ENCODE results near the gene KIR3DL1. TPM values are rescaled to one million over a fixed set of nuclear protein-coding genes. Genes with fewer than 3 reads are reported as not detected.

The KIR3DL1 gene
- total and polyA plus RNA-seq, 2 donors (not counting 1 experiment from before 2014, with no cell fraction given) = not detected

DNA sequence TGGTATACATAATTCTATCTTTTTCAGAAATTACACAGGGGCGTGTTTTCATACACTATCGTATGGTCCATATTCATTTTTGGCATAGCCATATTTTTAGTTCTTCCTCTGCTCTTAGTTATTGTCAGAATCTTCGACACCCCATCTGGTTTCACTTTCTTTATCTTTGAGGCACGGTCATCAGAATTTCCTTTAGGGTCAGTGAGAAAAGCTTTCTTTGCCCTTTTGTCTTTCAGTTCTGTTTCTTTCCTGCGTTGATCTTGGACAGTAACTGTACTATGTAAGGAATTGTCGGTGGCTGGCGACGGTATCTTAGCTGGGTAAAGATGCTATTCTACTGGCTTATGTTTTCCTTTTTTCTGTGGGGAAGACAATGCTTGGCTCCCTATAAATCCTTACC, 23.5 kb upstream of the KIR3DL1 start:
- ATAC-seq (ENCODE audit: low read depth) = no peak
- H3K27me3 Mint-ChIP-seq = peaks cover 17% of the 10 kb centered on the region
- Histone ChIP-seq H3K4me2 (replicated peaks; ENCODE audit: low read depth, low read length, poor library complexity, severe bottlenecking) (peak overlapping the region; percentile 64), H3K9ac (ENCODE audit: low read length) (peak overlapping the region; percentile 61), H3K4me3 (ENCODE audit: control extremely low read depth in 1 of 5, extremely low read depth in 1 of 5, insufficient read depth in 1 of 5, low read depth in 2 of 5, low read length in 4 of 5) (peak overlapping the region; percentile 15 to 62 (median 38)), H4K20me1 (ENCODE audit: control insufficient read depth, insufficient read depth, low read length, poor library complexity, severe bottlenecking) (no peaks in the 10 kb centered on the region), H3K27me3 (replicated peaks in 1 of 4; ENCODE audit: control extremely low read depth in 1 of 4, control insufficient read depth in 3 of 4, insufficient read depth in 4 of 4, low read length in 3 of 4) (peaks cover 0 to 4% (median 0%) of the 10 kb centered on the region in 4 experiments), H3K4me1 (ENCODE audit: control insufficient read depth in 2 of 2, insufficient read depth in 2 of 2, low read length in 2 of 2) (peaks cover 3 to 5% of the 10 kb centered on the region in 2 donors), H3K27ac (ENCODE audit: low read length in 2 of 2) (peak overlapping the region in 1 of 2 donors; percentile 11), H3K36me3 (replicated peaks in 1 of 2; ENCODE audit: control extremely low read depth in 1 of 2, control insufficient read depth in 1 of 2, extremely low read depth in 1 of 2, insufficient read depth in 2 of 2, low read length in 1 of 2) (no peaks in the 10 kb centered on the region), H3K79me2 (ENCODE audit: control insufficient read depth, insufficient read depth, low read length) (no peaks in the 10 kb centered on the region), H2AFZ (ENCODE audit: insufficient read depth, low read depth, low read length, poor library complexity, severe bottlenecking) (peak overlapping the region; percentile 81), H3K9me3 (ENCODE audit: control extremely low read depth in 1 of 3, control insufficient read depth in 2 of 3, insufficient read depth in 1 of 3, low read length in 2 of 3) (no peaks in the 10 kb centered on the region)
- TF ChIP-seq, protein P1, sequence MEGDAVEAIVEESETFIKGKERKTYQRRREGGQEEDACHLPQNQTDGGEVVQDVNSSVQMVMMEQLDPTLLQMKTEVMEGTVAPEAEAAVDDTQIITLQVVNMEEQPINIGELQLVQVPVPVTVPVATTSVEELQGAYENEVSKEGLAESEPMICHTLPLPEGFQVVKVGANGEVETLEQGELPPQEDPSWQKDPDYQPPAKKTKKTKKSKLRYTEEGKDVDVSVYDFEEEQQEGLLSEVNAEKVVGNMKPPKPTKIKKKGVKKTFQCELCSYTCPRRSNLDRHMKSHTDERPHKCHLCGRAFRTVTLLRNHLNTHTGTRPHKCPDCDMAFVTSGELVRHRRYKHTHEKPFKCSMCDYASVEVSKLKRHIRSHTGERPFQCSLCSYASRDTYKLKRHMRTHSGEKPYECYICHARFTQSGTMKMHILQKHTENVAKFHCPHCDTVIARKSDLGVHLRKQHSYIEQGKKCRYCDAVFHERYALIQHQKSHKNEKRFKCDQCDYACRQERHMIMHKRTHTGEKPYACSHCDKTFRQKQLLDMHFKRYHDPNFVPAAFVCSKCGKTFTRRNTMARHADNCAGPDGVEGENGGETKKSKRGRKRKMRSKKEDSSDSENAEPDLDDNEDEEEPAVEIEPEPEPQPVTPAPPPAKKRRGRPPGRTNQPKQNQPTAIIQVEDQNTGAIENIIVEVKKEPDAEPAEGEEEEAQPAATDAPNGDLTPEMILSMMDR (IDR thresholded peaks at IDR 0.05) = no peak
- TF ChIP-seq EZH2 (IDR thresholded peaks at IDR 0.05; ENCODE audit: borderline replicate concordance, insufficient read depth, low read depth, low read length, poor library complexity, severe bottlenecking) = no peak
- H3K4me3 Mint-ChIP-seq = peak overlapping the region; percentile 66
- H3K27ac Mint-ChIP-seq = no peak overlapping the region
- CTCF ChIA-PET = no interaction called here
- H3K4me1 Mint-ChIP-seq = peaks cover 15% of the 10 kb centered on the region
- intact Hi-C loops (cut with micrococcal nuclease) = no loop called here
- WGBS (ENCODE audit: insufficient coverage) = 0% methylated on average over 3 of the region's 8 CpGs
- peak; percentile 16 for DNase-seq
- POLR2A ChIA-PET = no interaction called here
- no peaks in the 10 kb centered on the region for H3K9me3 Mint-ChIP-seq (ENCODE audit: insufficient read depth)

DNA sequence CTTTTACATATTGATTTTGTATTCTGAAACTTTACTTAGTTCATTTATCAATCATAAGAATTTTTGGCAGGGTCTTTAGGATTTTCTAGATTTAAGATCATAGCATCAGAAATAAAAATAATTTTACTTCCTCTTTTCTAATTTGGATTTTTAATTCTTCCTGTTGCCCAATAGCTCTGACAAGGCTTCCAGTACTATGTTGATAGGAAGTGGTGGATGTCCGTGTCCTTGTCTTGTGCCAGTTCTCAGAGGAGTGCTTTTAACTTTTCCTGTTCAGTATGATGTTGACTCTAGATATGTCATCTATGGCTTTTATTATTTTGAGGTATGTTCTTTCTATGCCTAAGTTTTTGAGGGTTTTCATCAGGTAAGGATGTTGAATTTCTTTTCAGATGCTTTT, 20.5 kb upstream of the KIR3DL1 start:
- peaks cover 15% of the 10 kb centered on the region for H3K4me1 Mint-ChIP-seq
- DNase-seq (no peak), ATAC-seq (ENCODE audit: low read depth) (no peak)
- no CpG with 5 or more reads among the region's 1 CpG for WGBS (ENCODE audit: insufficient coverage)
- H3K36me3 ChIP-seq (replicated peaks in 1 of 2; ENCODE audit: control extremely low read depth in 1 of 2, control insufficient read depth in 1 of 2, extremely low read depth in 1 of 2, insufficient read depth in 2 of 2, low read length in 1 of 2) = no peaks in the 10 kb centered on the region
- no peak overlapping the region for H3K4me3 Mint-ChIP-seq
- no peak overlapping the region for H2AFZ ChIP-seq (ENCODE audit: insufficient read depth, low read depth, low read length, poor library complexity, severe bottlenecking)
- no peak for TF ChIP-seq EZH2 (IDR thresholded peaks at IDR 0.05; ENCODE audit: borderline replicate concordance, insufficient read depth, low read depth, low read length, poor library complexity, severe bottlenecking)
- TF ChIP-seq, protein P1 (IDR thresholded peaks at IDR 0.05) = no peak
- peaks cover 0 to 12% (median 0%) of the 10 kb centered on the region in 4 experiments for H3K27me3 ChIP-seq (replicated peaks in 1 of 4; ENCODE audit: control extremely low read depth in 1 of 4, control insufficient read depth in 3 of 4, insufficient read depth in 4 of 4, low read length in 3 of 4)
- peaks cover 3% of the 10 kb centered on the region for H3K9me3 Mint-ChIP-seq (ENCODE audit: insufficient read depth)
- no peak overlapping the region for H3K4me2 ChIP-seq (replicated peaks; ENCODE audit: low read depth, low read length, poor library complexity, severe bottlenecking)
- peaks cover 24% of the 10 kb centered on the region for H3K27me3 Mint-ChIP-seq
- H4K20me1 ChIP-seq (ENCODE audit: control insufficient read depth, insufficient read depth, low read length, poor library complexity, severe bottlenecking) = no peaks in the 10 kb centered on the region
- CTCF ChIA-PET = no interaction called here
- intact Hi-C loops (cut with micrococcal nuclease) = no loop called here
- POLR2A ChIA-PET = no interaction called here
- H3K79me2 ChIP-seq (ENCODE audit: control insufficient read depth, insufficient read depth, low read length) = no peaks in the 10 kb centered on the region
- H3K27ac ChIP-seq (ENCODE audit: low read length in 2 of 2) = no peak overlapping the region
- H3K27ac Mint-ChIP-seq = no peak overlapping the region
- H3K9ac ChIP-seq (ENCODE audit: low read length) = no peak overlapping the region
- H3K4me1 ChIP-seq (ENCODE audit: control insufficient read depth in 2 of 2, insufficient read depth in 2 of 2, low read length in 2 of 2) = peaks cover 3 to 5% of the 10 kb centered on the region in 2 donors
- no peak overlapping the region for H3K4me3 ChIP-seq (ENCODE audit: control extremely low read depth in 1 of 5, extremely low read depth in 1 of 5, insufficient read depth in 1 of 5, low read depth in 2 of 5, low read length in 4 of 5)
- H3K9me3 ChIP-seq (ENCODE audit: control extremely low read depth in 1 of 3, control insufficient read depth in 2 of 3, insufficient read depth in 1 of 3, low read length in 2 of 3) = no peaks in the 10 kb centered on the region
